H1 (cell line): ENCODE results near the gene POU4F1. TPM values are rescaled to one million over a fixed set of nuclear protein-coding genes. Genes with fewer than 3 reads are reported as not detected.

ENCODE experiments used
- BACH1 ChIP-seq: IDR thresholded peaks from 2 replicates; pipeline ENCODE4 v1.6.1; 2012; ENCODE audit warnings: low read length, improper control_type of control experiment
- CHD1 ChIP-seq: IDR thresholded peaks from 2 replicates; pipeline ENCODE4 v1.6.1; 2012; ENCODE audit warnings: low read depth, low read length, improper control_type of control experiment
- CTBP2 ChIP-seq: IDR thresholded peaks from 2 replicates; pipeline ENCODE4 v1.7.0; 2011; ENCODE audit warnings: borderline replicate concordance, mild to moderate bottlenecking, moderate library complexity, mixed read lengths, low read length; ENCODE audit not compliant: insufficient read depth, insufficient read length
- JUN ChIP-seq: IDR thresholded peaks from 2 replicates; pipeline ENCODE4 v1.6.1; 2011; ENCODE audit warnings: low read depth, mild to moderate bottlenecking, improper control_type of control experiment, low read length
- KDM1A ChIP-seq: fragments of 200-600, 300-600 bp; sonication (generic); IDR thresholded peaks from 2 replicates; pipeline ENCODE4 v1.7.1; 2016; ENCODE audit warnings: mild to moderate bottlenecking, low read length, borderline replicate concordance
- TAF1 ChIP-seq: IDR thresholded peaks from 2 replicates; pipeline ENCODE4 v1.6.1; 2011; ENCODE audit warnings: mild to moderate bottlenecking, low read depth, low read length
- TAF7 ChIP-seq: optimal IDR thresholded peaks from 2 replicates; pipeline ENCODE3; 2011; ENCODE audit warnings: low read depth, mild to moderate bottlenecking, inconsistent platforms, low read length, moderate library complexity, borderline replicate concordance
- ZNF274 ChIP-seq: IDR thresholded peaks from 2 replicates; pipeline ENCODE4 v1.7.0; 2012; ENCODE audit warnings: low read length, borderline replicate concordance; ENCODE audit errors: extremely low read depth
- polyA plus RNA-seq, 7 experiments: library from polyadenylated mRNA; depleted of rRNA in 3 of 7; stranded (reverse) in 5 of 7; unstranded in 2 of 7; fragments of >200 nt in 5 of 7; fragments of 200-250 nt in 2 of 7; gene quantifications; 1 replicate in 5 of 7; 2 replicates in 1 of 7; 4 replicates in 1 of 7; pipeline versions ENCODE4 v1.2.1 to v1.2.3, GENCODE V29; 2011 to 2013; ENCODE audit warnings: missing spikeins in 2 of 7, mixed read lengths in 2 of 7
- total RNA-seq: library from RNA; stranded (reverse); fragmentation: NEBNext Ultra II Directional; extraction: Animal tissue kit (Norgen Biotek cat#: 25700); gene quantifications from 2 replicates; pipeline ENCODE4 v1.2.1, GENCODE V29; 2021
- TF ChIP-seq, protein P1 (sequence below): fragments of 300-600 bp; sonication (generic); IDR thresholded peaks from 2 replicates; pipeline ENCODE4 v1.7.1; 2012; ENCODE audit warnings: low read length, moderate library complexity, mild to moderate bottlenecking, inconsistent platforms; ENCODE audit not compliant: insufficient replicate concordance
- TF ChIP-seq, protein P2 (sequence below): IDR thresholded peaks from 2 replicates; pipeline ENCODE4 v1.6.1; 2012; ENCODE audit warnings: inconsistent platforms

Gene POU4F1
- total and polyA plus RNA-seq, 2 of the 8 experiments (the other 6 are each of a cell fraction or from before 2014, with no cell fraction given) = 0.09 to 0.32 TPM

DNA sequence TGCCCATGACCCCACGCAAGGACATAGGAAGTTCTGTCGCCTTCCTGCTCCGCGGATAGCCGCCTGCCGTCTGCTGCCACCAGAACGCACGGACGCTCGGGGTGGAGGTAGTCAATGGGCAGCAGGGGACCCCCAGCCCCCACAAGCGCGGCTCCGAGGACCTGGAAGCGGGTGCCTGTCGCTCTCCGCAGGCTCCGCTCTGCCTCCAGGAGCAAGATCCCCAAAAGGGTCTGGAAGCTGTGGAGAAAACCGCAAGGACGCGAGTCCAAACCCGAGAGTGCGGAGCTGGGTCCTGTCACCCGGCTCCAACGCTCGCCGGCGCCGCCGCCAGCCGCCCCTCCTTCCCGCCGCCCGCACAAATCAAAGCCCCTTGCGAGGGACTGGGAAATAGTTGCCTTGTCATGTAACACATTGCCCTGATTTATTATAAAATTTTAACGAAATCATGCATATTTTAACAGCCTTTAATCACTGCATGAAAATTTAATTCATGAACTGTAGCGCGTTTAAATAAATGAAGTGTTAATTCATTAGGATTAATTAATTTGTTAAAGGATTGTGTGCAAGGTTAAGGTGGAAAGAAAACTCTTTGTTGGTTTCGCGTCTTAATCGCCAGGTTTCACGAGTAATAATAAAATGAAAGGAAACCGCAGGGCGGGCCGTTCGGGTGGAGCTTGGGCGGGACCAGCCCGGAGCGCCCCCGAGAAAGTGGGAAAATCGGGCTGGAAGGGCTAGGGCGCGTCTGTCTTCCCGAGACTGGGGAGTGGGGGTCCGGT is 5.5 kb upstream of the POU4F1 start (continued):
- TF ChIP-seq, protein P1, sequence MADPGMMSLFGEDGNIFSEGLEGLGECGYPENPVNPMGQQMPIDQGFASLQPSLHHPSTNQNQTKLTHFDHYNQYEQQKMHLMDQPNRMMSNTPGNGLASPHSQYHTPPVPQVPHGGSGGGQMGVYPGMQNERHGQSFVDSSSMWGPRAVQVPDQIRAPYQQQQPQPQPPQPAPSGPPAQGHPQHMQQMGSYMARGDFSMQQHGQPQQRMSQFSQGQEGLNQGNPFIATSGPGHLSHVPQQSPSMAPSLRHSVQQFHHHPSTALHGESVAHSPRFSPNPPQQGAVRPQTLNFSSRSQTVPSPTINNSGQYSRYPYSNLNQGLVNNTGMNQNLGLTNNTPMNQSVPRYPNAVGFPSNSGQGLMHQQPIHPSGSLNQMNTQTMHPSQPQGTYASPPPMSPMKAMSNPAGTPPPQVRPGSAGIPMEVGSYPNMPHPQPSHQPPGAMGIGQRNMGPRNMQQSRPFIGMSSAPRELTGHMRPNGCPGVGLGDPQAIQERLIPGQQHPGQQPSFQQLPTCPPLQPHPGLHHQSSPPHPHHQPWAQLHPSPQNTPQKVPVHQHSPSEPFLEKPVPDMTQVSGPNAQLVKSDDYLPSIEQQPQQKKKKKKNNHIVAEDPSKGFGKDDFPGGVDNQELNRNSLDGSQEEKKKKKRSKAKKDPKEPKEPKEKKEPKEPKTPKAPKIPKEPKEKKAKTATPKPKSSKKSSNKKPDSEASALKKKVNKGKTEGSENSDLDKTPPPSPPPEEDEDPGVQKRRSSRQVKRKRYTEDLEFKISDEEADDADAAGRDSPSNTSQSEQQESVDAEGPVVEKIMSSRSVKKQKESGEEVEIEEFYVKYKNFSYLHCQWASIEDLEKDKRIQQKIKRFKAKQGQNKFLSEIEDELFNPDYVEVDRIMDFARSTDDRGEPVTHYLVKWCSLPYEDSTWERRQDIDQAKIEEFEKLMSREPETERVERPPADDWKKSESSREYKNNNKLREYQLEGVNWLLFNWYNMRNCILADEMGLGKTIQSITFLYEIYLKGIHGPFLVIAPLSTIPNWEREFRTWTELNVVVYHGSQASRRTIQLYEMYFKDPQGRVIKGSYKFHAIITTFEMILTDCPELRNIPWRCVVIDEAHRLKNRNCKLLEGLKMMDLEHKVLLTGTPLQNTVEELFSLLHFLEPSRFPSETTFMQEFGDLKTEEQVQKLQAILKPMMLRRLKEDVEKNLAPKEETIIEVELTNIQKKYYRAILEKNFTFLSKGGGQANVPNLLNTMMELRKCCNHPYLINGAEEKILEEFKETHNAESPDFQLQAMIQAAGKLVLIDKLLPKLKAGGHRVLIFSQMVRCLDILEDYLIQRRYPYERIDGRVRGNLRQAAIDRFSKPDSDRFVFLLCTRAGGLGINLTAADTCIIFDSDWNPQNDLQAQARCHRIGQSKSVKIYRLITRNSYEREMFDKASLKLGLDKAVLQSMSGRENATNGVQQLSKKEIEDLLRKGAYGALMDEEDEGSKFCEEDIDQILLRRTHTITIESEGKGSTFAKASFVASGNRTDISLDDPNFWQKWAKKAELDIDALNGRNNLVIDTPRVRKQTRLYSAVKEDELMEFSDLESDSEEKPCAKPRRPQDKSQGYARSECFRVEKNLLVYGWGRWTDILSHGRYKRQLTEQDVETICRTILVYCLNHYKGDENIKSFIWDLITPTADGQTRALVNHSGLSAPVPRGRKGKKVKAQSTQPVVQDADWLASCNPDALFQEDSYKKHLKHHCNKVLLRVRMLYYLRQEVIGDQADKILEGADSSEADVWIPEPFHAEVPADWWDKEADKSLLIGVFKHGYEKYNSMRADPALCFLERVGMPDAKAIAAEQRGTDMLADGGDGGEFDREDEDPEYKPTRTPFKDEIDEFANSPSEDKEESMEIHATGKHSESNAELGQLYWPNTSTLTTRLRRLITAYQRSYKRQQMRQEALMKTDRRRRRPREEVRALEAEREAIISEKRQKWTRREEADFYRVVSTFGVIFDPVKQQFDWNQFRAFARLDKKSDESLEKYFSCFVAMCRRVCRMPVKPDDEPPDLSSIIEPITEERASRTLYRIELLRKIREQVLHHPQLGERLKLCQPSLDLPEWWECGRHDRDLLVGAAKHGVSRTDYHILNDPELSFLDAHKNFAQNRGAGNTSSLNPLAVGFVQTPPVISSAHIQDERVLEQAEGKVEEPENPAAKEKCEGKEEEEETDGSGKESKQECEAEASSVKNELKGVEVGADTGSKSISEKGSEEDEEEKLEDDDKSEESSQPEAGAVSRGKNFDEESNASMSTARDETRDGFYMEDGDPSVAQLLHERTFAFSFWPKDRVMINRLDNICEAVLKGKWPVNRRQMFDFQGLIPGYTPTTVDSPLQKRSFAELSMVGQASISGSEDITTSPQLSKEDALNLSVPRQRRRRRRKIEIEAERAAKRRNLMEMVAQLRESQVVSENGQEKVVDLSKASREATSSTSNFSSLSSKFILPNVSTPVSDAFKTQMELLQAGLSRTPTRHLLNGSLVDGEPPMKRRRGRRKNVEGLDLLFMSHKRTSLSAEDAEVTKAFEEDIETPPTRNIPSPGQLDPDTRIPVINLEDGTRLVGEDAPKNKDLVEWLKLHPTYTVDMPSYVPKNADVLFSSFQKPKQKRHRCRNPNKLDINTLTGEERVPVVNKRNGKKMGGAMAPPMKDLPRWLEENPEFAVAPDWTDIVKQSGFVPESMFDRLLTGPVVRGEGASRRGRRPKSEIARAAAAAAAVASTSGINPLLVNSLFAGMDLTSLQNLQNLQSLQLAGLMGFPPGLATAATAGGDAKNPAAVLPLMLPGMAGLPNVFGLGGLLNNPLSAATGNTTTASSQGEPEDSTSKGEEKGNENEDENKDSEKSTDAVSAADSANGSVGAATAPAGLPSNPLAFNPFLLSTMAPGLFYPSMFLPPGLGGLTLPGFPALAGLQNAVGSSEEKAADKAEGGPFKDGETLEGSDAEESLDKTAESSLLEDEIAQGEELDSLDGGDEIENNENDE = no peak
- TF ChIP-seq CTBP2 = peak; percentile 73
- no peak for TF ChIP-seq CHD1
- TF ChIP-seq BACH1 = no peak; the same call in 1 of the 2 replicates
- TF ChIP-seq, protein P2, sequence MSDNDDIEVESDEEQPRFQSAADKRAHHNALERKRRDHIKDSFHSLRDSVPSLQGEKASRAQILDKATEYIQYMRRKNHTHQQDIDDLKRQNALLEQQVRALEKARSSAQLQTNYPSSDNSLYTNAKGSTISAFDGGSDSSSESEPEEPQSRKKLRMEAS = 0 out of 2 replicates have a peak, but pooled peaks have one; percentile 9
- no peak for TF ChIP-seq TAF7
- TF ChIP-seq TAF1 = no peak
- no peak for TF ChIP-seq KDM1A
- no peak for TF ChIP-seq ZNF274
- TF ChIP-seq JUN = no peak
